Spinal cord (tissue), 10 donors: ENCODE data around the gene PCDHGB7. TPM values are rescaled to one million over a fixed set of nuclear protein-coding genes. Genes with fewer than 3 reads are reported as not detected.
"Not testable (repeated sequence)": the region's sequence is repeated elsewhere in the genome, so short reads cannot be mapped to it uniquely, and the experiment has no call there.

Source experiments
- DNase-seq, 6 donors: peaks; one replicate each; pipeline versions ENCODE4 v3.0.0 to v3.0.0-alpha.2; 2013 to 2015; ENCODE audit warnings: low spot score in 6 of 6, low read depth in 4 of 6
- H3K27ac ChIP-seq: one replicate; pipeline ENCODE4 v1.5.1; 2013; ENCODE audit warnings: low read depth, low read length, control low read depth
- H3K27me3 ChIP-seq: one replicate; pipeline ENCODE4 v1.6.1; 2013; ENCODE audit warnings: low read length; ENCODE audit not compliant: control insufficient read depth, insufficient read depth
- H3K36me3 ChIP-seq: one replicate; pipeline ENCODE4 v1.6.1; 2013; ENCODE audit warnings: low read length; ENCODE audit not compliant: control insufficient read depth, insufficient read depth
- H3K4me1 ChIP-seq: one replicate; pipeline ENCODE4 v1.6.1; 2013; ENCODE audit warnings: low read length; ENCODE audit not compliant: control insufficient read depth, insufficient read depth
- H3K4me3 ChIP-seq: one replicate; pipeline ENCODE4 v1.5.1; 2013; ENCODE audit warnings: low read depth, low read length, control low read depth
- H3K9me3 ChIP-seq: one replicate; pipeline ENCODE4 v1.6.1; 2013; ENCODE audit warnings: low read length; ENCODE audit not compliant: control insufficient read depth, insufficient read depth
- WGBS: methylation state at CpG from one replicate; pipeline ENCODE4 v1.1.5; 2013; ENCODE audit warnings: missing lambda C conversion rate; ENCODE audit not compliant: insufficient coverage; 5-methylcytosine and 5-hydroxymethylcytosine counted together
- polyA plus RNA-seq, 2 donors: library from polyadenylated mRNA; unstranded; fragments of 120-200 nt; gene quantifications; one replicate each; pipeline ENCODE4 v1.2.1, GENCODE V29; 2013; ENCODE audit not compliant: insufficient read length in 2 of 2
- total RNA-seq, 2 donors: library from RNA; depleted of rRNA in 1 of 2; stranded (reverse); fragments of 120-200 nt in 1 of 2; fragments of >200 nt in 1 of 2; gene quantifications; one replicate each; pipeline versions ENCODE4 v1.2.3 to v1.2.4, GENCODE V29; 2013 to 2014
- donor health status: healthy.

The PCDHGB7 gene
- total and polyA plus RNA-seq, 4 donors: 13.7 to 47.2 (median 25.1) TPM

- Histone ChIP-seq H3K27ac (no peak overlapping the region), H3K4me3 (no peak overlapping the region), H3K36me3 (peaks cover 19% of the 10 kb centered on the region), H3K27me3 (no peaks in the 10 kb centered on the region), H3K4me1 (peaks cover 21% of the 10 kb centered on the region), H3K9me3 (peaks cover 65% of the 10 kb centered on the region)
- 34% methylated on average over 53 of the region's 53 CpGs for WGBS
- no peak for DNase-seq
Measured at GRCh38 chr5:141427783-141428426, 10.4 kb downstream of the PCDHGB7 start.

- peak in 2 of 6 donors; percentile 39 to 61 for DNase-seq
- H3K9me3 ChIP-seq: peaks cover 56% of the 10 kb centered on the region
Measured at GRCh38 chr5:141430332-141431113, 13.0 kb downstream of the PCDHGB7 start, which contains the start of gene PCDHGA12. Gene PCDHGA12 (plus strand): TSS chr5:141430507. CDS start chr5:141430760, 253 bp downstream.

GRCh38 chr5:141431286-141431685 lies 13.8 kb downstream of the PCDHGB7 start:
- Histone ChIP-seq H3K4me3 (peak overlapping the region; percentile 5), H3K9me3 (peaks cover 49% of the 10 kb centered on the region), H3K27me3 (no peaks in the 10 kb centered on the region), H3K4me1 (peaks cover 17% of the 10 kb centered on the region), H3K27ac (no peak overlapping the region), H3K36me3 (peaks cover 15% of the 10 kb centered on the region)
- no peak for DNase-seq
- WGBS: 15% methylated on average over 37 of the region's 37 CpGs

More at GRCh38 chr5:141430332-141431113, 13.0 kb downstream of the PCDHGB7 start, which contains the start of gene PCDHGA12:
- Histone ChIP-seq H3K4me3 (peak within 1 kb of the TSS; percentile 5), H3K27me3 (no peaks in the 10 kb centered on the region), H3K36me3 (peaks cover 15% of the 10 kb centered on the region), H3K4me1 (peaks cover 17% of the 10 kb centered on the region), H3K27ac (no peak within 1 kb of the TSS)
- WGBS: 14% methylated on average over 31 of the region's 33 CpGs

GRCh38 chr5:141432308-141432707 lies 14.8 kb downstream of the PCDHGB7 start:
- H3K27me3 ChIP-seq, H3K27ac ChIP-seq, DNase-seq, H3K4me3 ChIP-seq: not testable (repeated sequence)
- peaks cover 43% of the 10 kb centered on the region for H3K9me3 ChIP-seq
- H3K36me3 ChIP-seq: peaks cover 15% of the 10 kb centered on the region
- WGBS: 26% methylated on average over 30 of the region's 38 CpGs
- H3K4me1 ChIP-seq: peaks cover 17% of the 10 kb centered on the region

GRCh38 chr5:141432726-141433125 lies 15.2 kb downstream of the PCDHGB7 start:
- peaks cover 40% of the 10 kb centered on the region for H3K9me3 ChIP-seq
- H3K4me3 ChIP-seq, H3K27me3 ChIP-seq, DNase-seq, H3K27ac ChIP-seq: not testable (repeated sequence)
- 17% methylated on average over 23 of the region's 29 CpGs for WGBS
- peaks cover 12% of the 10 kb centered on the region for H3K36me3 ChIP-seq
- peaks cover 17% of the 10 kb centered on the region for H3K4me1 ChIP-seq

- DNase-seq: no peak
- Histone ChIP-seq H3K27ac (no peak overlapping the region), H3K27me3 (no peaks in the 10 kb centered on the region), H3K36me3 (peaks cover 7% of the 10 kb centered on the region), H3K9me3 (peaks cover 38% of the 10 kb centered on the region), H3K4me3 (no peak overlapping the region), H3K4me1 (peaks cover 17% of the 10 kb centered on the region)
- WGBS: 100% methylated on average over 1 of the region's 2 CpGs
Measured at GRCh38 chr5:141434006-141434405, 16.5 kb downstream of the PCDHGB7 start.

- DNase-seq: no peak
- H3K4me1 ChIP-seq: peaks cover 3% of the 10 kb centered on the region
- peaks cover 7% of the 10 kb centered on the region for H3K36me3 ChIP-seq
- H3K4me3 ChIP-seq: no peak overlapping the region
- no peaks in the 10 kb centered on the region for H3K27me3 ChIP-seq
- H3K27ac ChIP-seq: no peak overlapping the region
- no CpG with 5 or more reads among the region's 2 CpGs for WGBS
- H3K9me3 ChIP-seq: peaks cover 30% of the 10 kb centered on the region
Measured at GRCh38 chr5:141437221-141437620, 19.7 kb downstream of the PCDHGB7 start.

- Histone ChIP-seq H3K4me3 (no peak overlapping the region), H3K36me3 (peaks cover 7% of the 10 kb centered on the region), H3K27ac (no peak overlapping the region), H3K27me3 (no peaks in the 10 kb centered on the region), H3K9me3 (peaks cover 24% of the 10 kb centered on the region), H3K4me1 (no peaks in the 10 kb centered on the region)
- DNase-seq: no peak
- WGBS: 59% methylated on average over 7 of the region's 10 CpGs
Measured at GRCh38 chr5:141439411-141440141, 22.1 kb downstream of the PCDHGB7 start.

- H3K27me3 ChIP-seq: no peaks in the 10 kb centered on the region
- H3K36me3 ChIP-seq: peaks cover 7% of the 10 kb centered on the region
- H3K27ac ChIP-seq: no peak overlapping the region
- H3K9me3 ChIP-seq: peaks cover 24% of the 10 kb centered on the region
- H3K4me1 ChIP-seq: no peaks in the 10 kb centered on the region
- WGBS: 100% methylated on average over 5 of the region's 9 CpGs
- no peak for DNase-seq
- no peak overlapping the region for H3K4me3 ChIP-seq
Measured at GRCh38 chr5:141440341-141440740, 22.9 kb downstream of the PCDHGB7 start.
